Breast epithelium (tissue), 3 donors: ENCODE results near the gene GNA12.

Experiments used
- POLR2AphosphoS5 ChIP-seq, 3 donors: sonication (generic); formaldehyde crosslinking; IDR thresholded peaks; one replicate each; pipeline ENCODE4 v1.6.1; 2017; ENCODE audit warnings: antibody characterized with exemption in 3 of 3
- TF ChIP-seq, protein P1 (sequence below), 3 donors: fragments of 450-650 bp; IDR thresholded peaks; one replicate each; pipeline ENCODE4 v1.5.1; 2016 to 2017; ENCODE audit warnings: antibody characterized with exemption in 3 of 3, mild to moderate bottlenecking in 3 of 3, moderate library complexity in 3 of 3

DNA sequence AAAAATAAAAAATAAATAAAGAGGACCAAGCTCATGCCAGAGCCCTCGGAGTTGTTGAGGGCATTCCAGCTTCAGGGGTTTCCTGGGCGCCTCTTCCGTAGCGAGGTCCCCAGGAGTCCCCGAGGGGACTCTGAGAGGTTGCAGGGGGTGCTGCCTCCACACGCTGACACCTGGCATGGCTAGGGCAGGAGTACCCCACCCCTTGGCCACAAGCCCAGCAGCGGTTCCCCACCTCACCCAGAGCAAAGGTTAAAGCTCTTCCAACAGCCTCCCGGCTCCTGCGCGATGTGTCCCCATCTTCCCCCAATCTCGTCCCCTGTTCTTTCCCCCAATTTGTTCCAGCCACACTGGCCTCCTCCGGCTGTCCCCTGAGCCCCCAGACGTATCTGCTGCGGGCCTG, 151.6 kb downstream of the GNA12 start:
- TF ChIP-seq, protein P1, sequence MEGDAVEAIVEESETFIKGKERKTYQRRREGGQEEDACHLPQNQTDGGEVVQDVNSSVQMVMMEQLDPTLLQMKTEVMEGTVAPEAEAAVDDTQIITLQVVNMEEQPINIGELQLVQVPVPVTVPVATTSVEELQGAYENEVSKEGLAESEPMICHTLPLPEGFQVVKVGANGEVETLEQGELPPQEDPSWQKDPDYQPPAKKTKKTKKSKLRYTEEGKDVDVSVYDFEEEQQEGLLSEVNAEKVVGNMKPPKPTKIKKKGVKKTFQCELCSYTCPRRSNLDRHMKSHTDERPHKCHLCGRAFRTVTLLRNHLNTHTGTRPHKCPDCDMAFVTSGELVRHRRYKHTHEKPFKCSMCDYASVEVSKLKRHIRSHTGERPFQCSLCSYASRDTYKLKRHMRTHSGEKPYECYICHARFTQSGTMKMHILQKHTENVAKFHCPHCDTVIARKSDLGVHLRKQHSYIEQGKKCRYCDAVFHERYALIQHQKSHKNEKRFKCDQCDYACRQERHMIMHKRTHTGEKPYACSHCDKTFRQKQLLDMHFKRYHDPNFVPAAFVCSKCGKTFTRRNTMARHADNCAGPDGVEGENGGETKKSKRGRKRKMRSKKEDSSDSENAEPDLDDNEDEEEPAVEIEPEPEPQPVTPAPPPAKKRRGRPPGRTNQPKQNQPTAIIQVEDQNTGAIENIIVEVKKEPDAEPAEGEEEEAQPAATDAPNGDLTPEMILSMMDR (IDR thresholded peaks at IDR 0.05): no peak
- no peak for TF ChIP-seq POLR2AphosphoS5 (IDR thresholded peaks at IDR 0.05)
